Thoracic aorta (tissue), 2 donors: ENCODE measurements around the gene SPECC1. TPM values are rescaled to one million over a fixed set of nuclear protein-coding genes. Genes with fewer than 3 reads are reported as not detected.

Source experiments
- ATAC-seq: fragments of 150-250 bp; one replicate; pipeline ENCODE4 v1.8.0; 2017; ENCODE audit warnings: low read depth; ENCODE audit not compliant: insufficient number of reproducible peaks, low FRiP score
- DNase-seq: peaks from one replicate; pipeline ENCODE4 v3.0.0-alpha.2; 2020; ENCODE audit warnings: low spot score
- H3K27ac ChIP-seq, 2 donors: fragments of 200-600 bp; sonication (generic); 1 replicate in 1 of 2; 2 replicates in 1 of 2; pipeline ENCODE4 v1.5.1; 2016; ENCODE audit warnings: mild to moderate bottlenecking in 2 of 2, moderate library complexity in 2 of 2
- H3K27me3 ChIP-seq: fragments of 200-600 bp; sonication (generic); replicated peaks from 2 replicates; pipeline ENCODE4 v1.6.0; 2016; ENCODE audit warnings: mild to moderate bottlenecking; ENCODE audit not compliant: insufficient read depth
- H3K36me3 ChIP-seq: fragments of 200-600 bp; sonication (generic); one replicate; pipeline ENCODE4 v1.5.1; 2016
- H3K4me1 ChIP-seq, 2 donors: fragments of 200-600 bp; sonication (generic); 1 replicate in 1 of 2; 2 replicates in 1 of 2; pipeline versions ENCODE4 v1.5.1 to v1.6.0; 2016; ENCODE audit warnings: low read depth in 2 of 2, mild to moderate bottlenecking in 1 of 2; ENCODE audit not compliant: control insufficient read depth in 1 of 2
- H3K4me3 ChIP-seq: fragments of 200-600 bp; sonication (generic); 2 replicates; pipeline ENCODE4 v1.5.1; 2016; ENCODE audit warnings: mild to moderate bottlenecking
- H3K9me3 ChIP-seq: fragments of 200-600 bp; sonication (generic); 2 replicates; pipeline ENCODE4 v1.5.1; 2016
- total RNA-seq, 2 donors: library from RNA; depleted of rRNA; stranded (reverse); fragments of >200 nt; gene quantifications; one replicate each; pipeline versions ENCODE4 v1.1.0 to v1.2.3, GENCODE V29; 2016
- TF ChIP-seq, protein P1 (sequence below): fragments of 200-600 bp; sonication (generic); IDR thresholded peaks from one replicate; pipeline ENCODE4 v1.5.1; 2019; ENCODE audit warnings: antibody characterized with exemption

Gene SPECC1
- total RNA-seq, 2 donors from 2014 or later = 89.8 to 91.9 TPM

DNA sequence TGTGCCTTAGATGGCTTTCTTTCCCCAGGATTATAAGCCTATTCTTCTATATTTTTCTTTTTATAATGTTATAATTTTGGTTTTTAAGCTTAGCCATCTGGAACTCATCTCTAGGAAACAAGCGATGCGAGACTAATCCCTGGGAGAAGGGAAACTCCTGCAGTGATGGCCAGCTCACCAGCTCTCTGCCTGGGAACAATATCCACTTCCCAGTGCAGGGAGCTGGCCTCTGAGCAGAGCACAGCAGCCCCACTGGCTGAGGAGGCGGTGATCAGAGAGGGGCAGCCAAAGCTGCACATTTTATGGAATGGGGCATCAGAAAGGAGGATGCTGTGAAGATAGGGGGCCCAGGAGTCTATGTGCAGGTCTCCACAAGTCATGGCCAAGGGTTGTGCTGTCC lies 274.9 kb downstream of the SPECC1 start:
- Histone ChIP-seq H3K27me3 (no peaks in the 10 kb centered on the region), H3K9me3 (no peaks in the 10 kb centered on the region), H3K4me1 (peaks cover 6 to 17% of the 10 kb centered on the region in 2 donors), H3K4me3 (no peak overlapping the region), H3K36me3 (no peaks in the 10 kb centered on the region), H3K27ac (no peak overlapping the region)
- DNase-seq = no peak
- TF ChIP-seq, protein P1, sequence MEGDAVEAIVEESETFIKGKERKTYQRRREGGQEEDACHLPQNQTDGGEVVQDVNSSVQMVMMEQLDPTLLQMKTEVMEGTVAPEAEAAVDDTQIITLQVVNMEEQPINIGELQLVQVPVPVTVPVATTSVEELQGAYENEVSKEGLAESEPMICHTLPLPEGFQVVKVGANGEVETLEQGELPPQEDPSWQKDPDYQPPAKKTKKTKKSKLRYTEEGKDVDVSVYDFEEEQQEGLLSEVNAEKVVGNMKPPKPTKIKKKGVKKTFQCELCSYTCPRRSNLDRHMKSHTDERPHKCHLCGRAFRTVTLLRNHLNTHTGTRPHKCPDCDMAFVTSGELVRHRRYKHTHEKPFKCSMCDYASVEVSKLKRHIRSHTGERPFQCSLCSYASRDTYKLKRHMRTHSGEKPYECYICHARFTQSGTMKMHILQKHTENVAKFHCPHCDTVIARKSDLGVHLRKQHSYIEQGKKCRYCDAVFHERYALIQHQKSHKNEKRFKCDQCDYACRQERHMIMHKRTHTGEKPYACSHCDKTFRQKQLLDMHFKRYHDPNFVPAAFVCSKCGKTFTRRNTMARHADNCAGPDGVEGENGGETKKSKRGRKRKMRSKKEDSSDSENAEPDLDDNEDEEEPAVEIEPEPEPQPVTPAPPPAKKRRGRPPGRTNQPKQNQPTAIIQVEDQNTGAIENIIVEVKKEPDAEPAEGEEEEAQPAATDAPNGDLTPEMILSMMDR = no peak
- ATAC-seq = no peak

DNA sequence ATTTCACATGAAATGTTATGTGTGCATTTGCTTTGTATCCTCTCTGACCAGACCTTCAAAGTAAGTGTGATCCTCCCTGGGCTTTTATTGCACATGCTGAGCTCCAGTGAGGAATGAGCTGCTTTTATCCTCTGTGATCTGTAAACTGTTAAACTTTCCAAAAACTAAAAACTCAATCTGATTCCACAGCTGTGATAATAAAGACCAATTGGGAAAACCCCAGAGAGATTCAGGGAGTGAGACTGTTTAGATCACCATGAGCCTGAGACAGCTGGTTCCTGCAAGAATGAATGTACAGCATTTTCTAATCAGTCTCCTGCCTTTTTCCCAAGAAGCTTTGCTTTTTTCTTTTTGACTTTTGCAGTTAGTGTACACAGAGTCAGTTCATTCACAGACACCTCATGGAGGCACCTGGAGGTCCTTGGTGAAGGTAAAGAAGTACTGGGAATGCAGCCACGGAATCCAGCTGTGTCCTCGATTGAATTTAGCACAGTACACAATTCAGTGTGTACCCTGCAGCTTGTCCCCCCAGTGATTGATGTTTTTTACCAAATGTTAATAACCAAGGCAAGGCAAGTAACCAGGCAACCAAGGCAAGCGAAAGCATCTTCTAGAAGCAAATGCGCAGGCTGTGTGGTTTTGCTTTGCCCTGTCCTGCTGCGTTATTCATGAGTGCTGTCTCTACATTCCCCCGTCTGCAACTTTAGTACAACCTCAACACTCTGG lies 275.6 kb downstream of the SPECC1 start:
- H3K27me3 ChIP-seq = no peaks in the 10 kb centered on the region
- H3K4me1 ChIP-seq = peaks cover 6 to 16% of the 10 kb centered on the region in 2 donors
- no peak overlapping the region for H3K27ac ChIP-seq
- H3K36me3 ChIP-seq = no peaks in the 10 kb centered on the region
- TF ChIP-seq, protein P1 = no peak
- no peak overlapping the region for H3K4me3 ChIP-seq
- no peaks in the 10 kb centered on the region for H3K9me3 ChIP-seq
- no peak for ATAC-seq
- DNase-seq = no peak

GRCh38 chr17:20289984-20290383 lies 280.8 kb downstream of the SPECC1 start:
- H3K4me3 ChIP-seq = no peak overlapping the region
- no peak for ATAC-seq
- H3K9me3 ChIP-seq = no peaks in the 10 kb centered on the region
- no peak for DNase-seq
- H3K27ac ChIP-seq = no peak overlapping the region
- H3K4me1 ChIP-seq = no peaks in the 10 kb centered on the region
- no peaks in the 10 kb centered on the region for H3K36me3 ChIP-seq
- no peaks in the 10 kb centered on the region for H3K27me3 ChIP-seq
- TF ChIP-seq, protein P1 = no peak

GRCh38 chr17:20291853-20292252 lies 282.7 kb downstream of the SPECC1 start:
- Histone ChIP-seq H3K4me3 (no peak overlapping the region), H3K36me3 (no peaks in the 10 kb centered on the region), H3K9me3 (no peaks in the 10 kb centered on the region), H3K27me3 (no peaks in the 10 kb centered on the region), H3K27ac (no peak overlapping the region), H3K4me1 (no peaks in the 10 kb centered on the region)
- DNase-seq = no peak
- TF ChIP-seq, protein P1 = no peak
- ATAC-seq = no peak

GRCh38 chr17:20293501-20293900 lies 284.3 kb downstream of the SPECC1 start:
- DNase-seq = no peak
- ATAC-seq = no peak
- H3K27ac ChIP-seq = no peak overlapping the region
- H3K9me3 ChIP-seq = no peaks in the 10 kb centered on the region
- no peaks in the 10 kb centered on the region for H3K27me3 ChIP-seq
- H3K4me1 ChIP-seq = no peaks in the 10 kb centered on the region
- peaks cover 7% of the 10 kb centered on the region for H3K36me3 ChIP-seq
- H3K4me3 ChIP-seq = no peak overlapping the region
- TF ChIP-seq, protein P1 = no peak
